ENCODE data around the gene KLHL29. TPM values are rescaled to one million over a fixed set of nuclear protein-coding genes. Genes with fewer than 3 reads are reported as not detected.

Gene KLHL29
- total RNA-seq, 1 donor = 14.7 TPM

DNA sequence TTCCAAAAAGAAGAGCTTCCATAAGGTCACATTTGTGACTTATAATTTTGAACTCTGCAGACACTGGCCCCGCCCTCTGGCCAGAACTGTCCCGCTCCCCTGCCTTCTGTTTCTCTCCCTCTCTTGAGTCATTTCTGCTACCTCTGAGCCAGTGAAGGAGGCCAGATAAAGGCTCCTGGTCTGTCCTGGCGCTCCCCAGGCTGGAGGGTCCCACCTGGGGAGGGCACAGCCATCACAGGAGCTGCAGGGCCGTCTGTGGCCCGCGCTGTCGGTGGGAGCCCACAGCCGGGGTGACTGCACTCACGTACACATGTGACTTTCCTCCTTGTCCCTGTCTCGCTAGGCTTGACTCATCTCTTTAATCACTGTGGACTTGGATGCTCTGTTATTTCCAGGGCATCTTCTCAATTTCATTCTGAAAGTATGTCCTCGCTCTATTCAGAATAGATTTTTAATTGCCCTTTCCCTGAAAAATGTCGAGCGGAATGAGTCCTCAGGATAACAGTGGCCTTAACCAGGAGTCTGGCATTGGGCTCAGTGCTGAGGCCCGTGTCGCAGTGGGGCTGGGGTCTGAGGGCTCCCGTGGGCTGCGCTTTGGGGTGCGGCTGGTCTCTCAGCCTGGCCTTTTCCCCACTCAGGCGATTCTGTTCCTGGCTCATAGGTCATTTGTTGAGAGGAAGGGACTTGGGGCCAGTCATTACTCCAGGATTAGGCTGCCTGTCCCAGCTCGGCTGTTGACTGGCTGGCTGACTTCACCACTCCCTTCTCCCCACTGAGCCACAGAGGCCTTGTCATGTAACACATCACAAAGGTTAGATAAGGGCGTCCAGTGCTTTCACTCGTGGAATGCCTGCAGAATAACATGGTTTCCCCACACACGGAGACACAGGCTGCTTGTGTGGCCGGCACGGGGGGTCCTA lies 34.5 kb downstream of the KLHL29 start:
- TF ChIP-seq, protein P1, sequence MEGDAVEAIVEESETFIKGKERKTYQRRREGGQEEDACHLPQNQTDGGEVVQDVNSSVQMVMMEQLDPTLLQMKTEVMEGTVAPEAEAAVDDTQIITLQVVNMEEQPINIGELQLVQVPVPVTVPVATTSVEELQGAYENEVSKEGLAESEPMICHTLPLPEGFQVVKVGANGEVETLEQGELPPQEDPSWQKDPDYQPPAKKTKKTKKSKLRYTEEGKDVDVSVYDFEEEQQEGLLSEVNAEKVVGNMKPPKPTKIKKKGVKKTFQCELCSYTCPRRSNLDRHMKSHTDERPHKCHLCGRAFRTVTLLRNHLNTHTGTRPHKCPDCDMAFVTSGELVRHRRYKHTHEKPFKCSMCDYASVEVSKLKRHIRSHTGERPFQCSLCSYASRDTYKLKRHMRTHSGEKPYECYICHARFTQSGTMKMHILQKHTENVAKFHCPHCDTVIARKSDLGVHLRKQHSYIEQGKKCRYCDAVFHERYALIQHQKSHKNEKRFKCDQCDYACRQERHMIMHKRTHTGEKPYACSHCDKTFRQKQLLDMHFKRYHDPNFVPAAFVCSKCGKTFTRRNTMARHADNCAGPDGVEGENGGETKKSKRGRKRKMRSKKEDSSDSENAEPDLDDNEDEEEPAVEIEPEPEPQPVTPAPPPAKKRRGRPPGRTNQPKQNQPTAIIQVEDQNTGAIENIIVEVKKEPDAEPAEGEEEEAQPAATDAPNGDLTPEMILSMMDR (IDR thresholded peaks at IDR 0.05; ENCODE audit: insufficient read depth, low read depth, low read length) = no peak
- DNase-seq (ENCODE audit: low read depth) = peak; percentile 32
- H3K4me3 ChIP-seq (ENCODE audit: low read depth, low read length) = no peak overlapping the region

DNA sequence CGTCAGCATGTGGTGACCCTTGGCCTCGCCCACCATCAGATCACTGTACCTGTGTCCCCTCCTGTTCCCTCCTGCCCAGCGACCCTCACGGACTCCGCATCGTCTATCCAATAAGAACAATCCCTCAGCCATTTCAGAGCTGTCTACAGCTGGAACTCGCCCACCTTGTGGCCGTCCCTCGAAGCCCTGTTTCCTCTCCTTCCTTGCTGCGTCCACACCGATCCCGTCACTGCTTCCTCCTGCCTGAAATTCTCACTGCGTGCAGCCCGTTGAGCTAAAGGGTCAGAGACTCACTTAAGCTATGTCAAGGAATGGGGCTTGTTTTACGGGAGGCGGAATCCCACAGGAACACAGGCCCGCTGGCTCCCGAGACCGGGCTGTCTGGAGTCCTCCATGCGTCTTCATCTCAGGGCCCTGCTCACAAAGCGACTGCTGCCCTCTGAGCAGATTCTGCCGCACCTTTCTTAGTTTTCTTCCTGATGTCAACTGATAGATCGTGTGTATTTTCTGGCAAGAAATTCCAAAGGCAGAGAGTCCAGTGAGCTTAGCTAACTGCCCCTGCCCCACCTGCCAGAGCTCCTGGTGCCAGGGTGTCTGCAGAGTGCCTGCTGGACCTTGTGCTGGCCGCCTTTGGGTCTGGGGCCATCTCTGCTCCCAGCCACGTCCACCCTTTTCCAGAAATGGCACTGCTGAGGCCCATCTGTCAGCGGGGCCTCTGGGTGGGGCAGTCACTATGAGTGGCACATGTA lies 35.3 kb downstream of the KLHL29 start:
- no peak overlapping the region for H3K4me3 ChIP-seq (ENCODE audit: low read depth, low read length)
- TF ChIP-seq, protein P1 (IDR thresholded peaks at IDR 0.05; ENCODE audit: insufficient read depth, low read depth, low read length) = no peak
- DNase-seq (ENCODE audit: low read depth) = no peak

DNA sequence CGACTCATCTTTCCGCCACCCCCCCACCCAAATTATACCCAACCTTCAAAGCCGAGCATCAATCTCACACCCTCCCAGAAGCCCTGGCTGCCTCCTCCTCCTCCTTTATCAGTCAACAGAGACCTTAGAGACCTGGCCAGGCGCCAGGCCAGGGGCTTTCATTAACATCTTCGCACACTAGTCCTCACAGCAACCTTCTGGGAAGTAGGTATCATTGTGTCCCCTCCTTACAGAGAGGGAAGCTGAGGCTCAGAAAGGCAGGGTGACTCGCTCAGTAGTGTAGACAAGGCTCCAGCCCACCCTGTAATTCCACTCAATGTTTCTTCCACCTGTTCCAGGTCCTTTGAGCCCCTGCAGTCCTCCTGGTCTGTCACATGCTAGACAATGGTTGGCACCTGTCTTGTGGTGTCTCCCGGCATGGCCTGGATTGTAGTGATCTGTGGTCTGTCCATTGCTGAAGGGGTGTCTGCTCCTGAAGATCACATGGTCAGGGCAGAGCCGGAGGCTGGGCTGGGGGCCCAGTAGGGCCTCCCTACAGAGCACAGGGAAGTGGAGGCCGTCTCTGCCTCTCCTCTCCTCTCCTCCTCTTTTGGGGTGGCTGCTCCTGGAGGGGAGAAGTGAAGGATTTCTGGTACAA lies 36.0 kb downstream of the KLHL29 start:
- TF ChIP-seq, protein P1 (IDR thresholded peaks at IDR 0.05; ENCODE audit: insufficient read depth, low read depth, low read length) = no peak
- H3K4me3 ChIP-seq (ENCODE audit: low read depth, low read length) = no peak overlapping the region
- DNase-seq (ENCODE audit: low read depth) = no peak

DNA sequence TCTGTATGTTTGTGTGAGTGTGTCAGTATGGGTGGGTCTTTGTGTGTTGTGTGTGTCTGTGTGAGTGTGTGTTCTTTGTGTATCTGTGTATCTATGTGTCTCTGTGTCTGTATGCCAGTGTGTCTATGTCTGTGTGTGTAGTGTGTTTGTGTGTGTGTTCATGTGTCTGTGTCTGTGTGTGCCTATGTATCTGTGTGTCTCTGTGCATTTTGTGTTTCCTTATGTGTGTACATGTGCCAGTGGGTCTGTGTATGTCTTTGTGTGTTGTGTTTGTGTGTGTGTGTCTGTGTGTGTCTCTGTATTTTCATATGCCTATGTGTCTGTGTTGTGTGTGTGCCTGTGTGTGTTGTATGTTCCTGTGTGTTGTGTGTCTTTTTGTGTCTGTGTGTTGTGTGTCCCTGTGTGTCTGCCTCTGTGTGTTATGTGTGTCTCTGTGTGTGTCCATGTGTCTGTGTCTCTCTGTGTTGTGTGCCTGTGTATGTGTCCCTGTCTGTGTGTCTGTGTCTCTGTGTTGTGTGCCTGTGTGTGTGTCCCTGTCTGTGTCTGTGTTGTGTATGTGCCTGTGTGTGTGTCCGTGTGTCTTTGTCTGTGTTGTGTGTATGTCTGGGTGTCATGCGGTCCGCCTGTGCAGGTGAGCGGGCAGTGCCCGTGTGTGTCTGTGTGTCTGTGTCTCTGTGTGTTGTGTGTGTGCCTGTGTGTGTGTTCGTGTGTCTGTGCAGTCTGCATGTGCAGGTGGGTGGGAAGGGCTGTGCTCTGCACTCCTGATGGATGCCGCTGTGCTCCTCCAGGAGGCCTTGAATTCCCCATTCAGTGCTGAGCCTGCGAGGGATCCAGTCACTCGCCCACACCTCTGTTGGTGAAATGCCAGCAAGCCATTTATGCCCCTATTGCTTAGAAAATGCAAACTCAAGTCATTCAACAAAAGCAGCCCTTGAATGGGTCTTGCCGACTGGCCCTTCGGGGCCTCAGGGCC lies 37.4 kb downstream of the KLHL29 start:
- TF ChIP-seq, protein P1 (IDR thresholded peaks at IDR 0.05; ENCODE audit: insufficient read depth, low read depth, low read length) = no peak
- H3K4me3 ChIP-seq (ENCODE audit: low read depth, low read length) = no peak overlapping the region

DNA sequence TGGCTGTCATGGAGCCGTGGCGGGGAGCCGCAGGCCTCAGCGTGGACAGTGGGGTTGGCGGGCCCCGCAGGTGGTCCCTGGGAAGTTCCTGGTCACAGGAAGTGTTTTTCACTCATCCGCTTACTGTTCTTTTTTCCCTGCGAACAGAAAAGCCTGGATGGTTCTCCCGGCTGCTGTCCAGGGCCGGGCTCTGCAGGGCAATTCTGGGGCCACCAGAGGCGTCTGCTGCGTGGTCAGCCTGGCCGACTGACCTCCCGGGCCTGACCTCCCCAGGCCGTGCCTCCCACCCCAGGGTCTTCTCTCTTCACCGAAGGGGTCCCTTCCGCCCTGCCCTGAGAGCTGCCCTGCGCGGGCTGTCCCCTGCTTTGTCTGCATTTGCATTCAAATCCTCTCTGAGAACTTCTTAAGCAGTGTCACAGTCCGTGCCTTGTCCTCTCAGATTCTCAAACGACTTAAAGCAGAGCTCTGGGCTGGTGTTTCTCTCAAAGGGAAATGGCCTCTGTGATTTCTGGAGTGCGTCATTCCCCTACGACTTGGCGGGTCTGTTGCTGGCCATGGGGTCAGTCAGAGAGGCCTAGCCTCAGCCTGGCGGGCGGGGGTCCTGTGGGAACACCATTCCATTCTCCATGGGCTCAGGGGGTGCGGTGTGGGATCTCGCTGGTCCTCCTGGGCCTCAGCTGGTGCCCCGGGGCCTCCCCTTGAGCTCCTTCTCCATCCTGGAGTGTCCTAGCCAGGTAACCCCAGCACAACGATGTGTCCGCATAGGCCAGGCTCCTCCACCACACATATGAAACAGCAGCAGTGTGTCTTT lies 38.3 kb downstream of the KLHL29 start:
- TF ChIP-seq, protein P1 (IDR thresholded peaks at IDR 0.05; ENCODE audit: insufficient read depth, low read depth, low read length) = no peak
- no peak for DNase-seq (ENCODE audit: low read depth)
- H3K4me3 ChIP-seq (ENCODE audit: low read depth, low read length) = no peak overlapping the region

More for the DNA sequence above, 37.4 kb downstream of the KLHL29 start:
- no peak for DNase-seq (ENCODE audit: low read depth)

Measured in fibroblast of villous mesenchyme (primary cell).